K562 (cell line): ENCODE measurements around the gene CSF1R. TPM values are rescaled to one million over a fixed set of nuclear protein-coding genes. Genes with fewer than 3 reads are reported as not detected.

Experiments used
- AFF4 ChIP-seq: sonication (generic); formaldehyde crosslinking; IDR thresholded peaks from 2 replicates; pipeline ENCODE4 v1.8.0; 2023; ENCODE audit warnings: mild to moderate bottlenecking, missing genetic modification reagents
- CBFA2T2 ChIP-seq: fragments of 450-650 bp; conservative IDR thresholded peaks from 2 replicates; pipeline ENCODE4 v1.6.1; 2017; ENCODE audit warnings: mild to moderate bottlenecking
- CBFA2T3 ChIP-seq: fragments of 450-650 bp; IDR thresholded peaks from 2 replicates; pipeline ENCODE4 v1.6.1; 2017
- HNRNPUL1 ChIP-seq: fragments of 200-400 bp; formaldehyde crosslinking; IDR thresholded peaks from 2 replicates; pipeline ENCODE4 v1.6.1; 2017; ENCODE audit warnings: low read length
- SNAPC5 ChIP-seq: fragments of 250-450 bp; sonication (Bioruptor Pico); IDR thresholded peaks from 2 replicates; pipeline ENCODE4 v1.8.0; 2021; ENCODE audit warnings: moderate library complexity, mild to moderate bottlenecking, inconsistent platforms
- SRSF9 ChIP-seq: fragments of 200-400 bp; formaldehyde crosslinking; IDR thresholded peaks from 2 replicates; pipeline ENCODE4 v1.6.1; 2017; ENCODE audit warnings: low read depth, low read length, borderline replicate concordance
- TAF9B ChIP-seq: fragments of 450-650 bp; IDR thresholded peaks from 2 replicates; pipeline ENCODE4 v1.6.1; 2018; ENCODE audit warnings: mild to moderate bottlenecking; ENCODE audit not compliant: partially characterized antibody
- polyA plus RNA-seq, 8 experiments: library from polyadenylated mRNA; depleted of rRNA in 4 of 8; stranded (reverse) in 5 of 8; unstranded in 3 of 8; fragments of >200 nt; fragmentation: Nextera tagmentation in 2 of 8; fragmentation: Illumina TruSeq in 1 of 8; extraction: Ambion mirVana in 2 of 8; extraction: Trizol in 1 of 8; gene quantifications; 2 replicates each; pipeline versions ENCODE4 v1.2.1 to v1.2.3, GENCODE V29; 2011 to 2014; ENCODE audit warnings: inconsistent platforms in 1 of 8, missing spikeins in 1 of 8
- total RNA-seq, 7 experiments: library from RNA; depleted of rRNA in 6 of 7; stranded (reverse); fragments of >200 nt in 6 of 7; fragmentation: Illumina TruSeq in 2 of 7; extraction: Trizol in 2 of 7; gene quantifications; 2 replicates each; pipeline versions ENCODE4 v1.2.1 to v1.2.3, GENCODE V29; 2011 to 2021; ENCODE audit warnings: low replicate concordance in 1 of 7

Gene CSF1R
- total and polyA plus RNA-seq, 9 of the 15 experiments (the other 6 are each of a cell fraction or from before 2014, with no cell fraction given), result 0.03 to 0.64 (median 0.20) TPM; not detected in 6

GRCh38 chr5:150117945-150118560, 31.7 kb upstream of the CSF1R start (continued):
- TF ChIP-seq AFF4 (no peak), CBFA2T2 (no peak), TAF9B (no peak), CBFA2T3 (no peak), HNRNPUL1 (no peak), SRSF9 (no peak), SNAPC5 (CRISPR knock-in tag) (no peak)
